IPS-11a (cell line): ENCODE measurements around the gene SRGAP2B.
"Not testable (repeated sequence)": the region's sequence is repeated elsewhere in the genome, so short reads cannot be mapped to it uniquely, and the experiment has no call there.

Source experiments
- H3K4me3 ChIP-seq: one replicate; pipeline ENCODE4 v1.5.1; 2013; ENCODE audit warnings: low read depth, low read length, control low read depth

Gene SRGAP2B

GRCh38 chr1:144998134-144998980 lies 96.8 kb downstream of the SRGAP2B start:
- H3K4me3 ChIP-seq, result not testable (repeated sequence)

DNA sequence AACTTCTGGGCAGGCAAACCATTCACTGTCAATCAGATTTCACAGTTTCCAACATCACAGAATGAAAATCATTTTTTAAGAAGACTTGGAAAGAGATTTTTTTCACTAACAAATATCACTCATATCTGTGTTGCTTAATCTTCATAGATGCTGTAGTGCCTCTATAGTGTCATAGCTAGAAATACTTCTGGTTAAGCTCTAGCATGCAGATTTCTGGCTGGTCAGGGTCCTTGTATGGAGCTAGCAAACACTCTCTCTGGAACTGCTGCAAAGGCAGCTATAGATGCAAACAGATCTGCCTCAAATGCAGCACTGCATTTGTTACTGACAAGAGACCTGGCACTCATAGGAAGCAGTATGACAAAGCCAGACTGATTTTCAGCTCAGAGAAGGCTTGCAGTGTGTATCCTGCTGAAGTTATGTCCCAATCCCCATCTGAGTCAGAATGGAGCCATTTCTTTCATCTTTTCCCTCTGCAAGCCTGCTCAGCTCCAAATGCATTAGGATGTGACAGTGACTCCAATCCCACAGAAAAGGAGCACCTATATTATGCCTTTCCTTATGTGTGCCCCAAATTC lies 99.2 kb downstream of the SRGAP2B start:
- H3K4me3 ChIP-seq, result not testable (repeated sequence)

DNA sequence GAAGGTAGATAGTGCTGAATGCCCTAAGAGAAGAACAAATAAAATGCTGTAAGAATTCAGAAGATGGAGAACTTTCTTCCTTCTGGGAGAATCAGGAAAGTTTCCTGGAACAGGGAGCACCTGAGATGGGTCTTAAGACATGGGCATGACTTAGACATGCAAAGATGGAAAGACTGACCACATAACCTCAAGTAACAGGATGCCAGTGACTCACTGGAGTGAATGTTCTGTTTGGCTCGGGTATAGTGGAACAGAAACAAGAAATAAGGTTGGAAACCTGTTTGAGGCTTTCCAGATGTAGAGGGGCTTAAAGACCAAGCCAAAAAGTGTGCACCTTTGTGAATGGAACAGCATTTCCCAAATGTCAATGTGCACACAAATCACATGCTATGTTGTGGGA lies 102.2 kb downstream of the SRGAP2B start:
- not testable (repeated sequence) for H3K4me3 ChIP-seq

DNA sequence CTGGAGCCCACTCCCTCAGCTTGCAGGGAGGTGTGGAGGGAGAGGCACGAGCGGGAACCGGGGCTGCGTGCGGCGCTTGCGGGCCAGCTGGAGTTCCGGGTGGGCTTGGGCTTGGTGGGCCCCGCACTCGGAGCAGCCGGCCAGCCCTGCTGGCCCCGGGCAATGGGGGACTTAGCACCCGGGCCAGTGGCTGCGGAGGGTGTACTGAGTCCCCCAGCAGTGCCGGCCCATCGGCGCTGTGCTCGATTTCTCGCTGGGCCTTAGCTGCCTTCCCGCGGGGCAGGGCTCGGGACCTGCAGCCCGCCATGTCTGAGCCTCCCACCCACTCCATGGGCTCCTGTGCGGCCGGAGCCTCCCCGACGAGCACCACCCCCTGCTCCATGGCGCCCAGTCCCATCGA lies 104.5 kb downstream of the SRGAP2B start:
- H3K4me3 ChIP-seq, result not testable (repeated sequence)

- not testable (repeated sequence) for H3K4me3 ChIP-seq
Measured at GRCh38 chr1:144987131-144987530, 108.0 kb downstream of the SRGAP2B start.

DNA sequence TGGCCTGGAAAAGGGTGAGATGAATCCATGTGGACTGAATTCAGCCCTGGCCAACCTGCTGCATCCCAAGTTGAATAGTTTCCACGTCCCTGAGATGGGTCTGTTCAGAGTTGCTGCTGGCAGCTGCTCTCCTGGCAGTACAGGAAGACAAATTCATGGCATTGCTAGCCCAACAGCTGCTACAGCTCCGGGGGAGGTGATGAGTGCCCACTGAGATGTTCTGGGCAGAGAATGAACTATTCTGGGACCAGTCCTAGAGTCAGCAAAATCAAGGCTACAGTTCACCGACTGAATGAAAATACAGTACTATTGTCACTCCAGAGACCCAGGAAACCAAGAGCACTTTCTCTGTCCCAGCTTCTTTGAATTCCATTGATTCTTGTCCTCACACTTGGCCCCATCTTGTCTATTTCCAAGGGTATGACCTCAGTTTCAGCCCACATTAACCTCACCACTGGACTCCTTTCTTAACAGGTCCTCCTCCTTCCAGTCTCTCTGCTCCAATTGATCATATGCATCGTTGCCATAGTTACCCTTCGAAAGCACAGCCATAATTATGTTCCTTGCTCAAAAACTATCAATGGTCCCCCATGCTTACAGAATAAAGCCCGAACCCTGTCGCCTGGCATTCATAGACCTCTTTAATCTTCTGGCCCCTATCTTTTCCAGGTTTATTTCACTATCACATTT lies 108.8 kb downstream of the SRGAP2B start:
- not testable (repeated sequence) for H3K4me3 ChIP-seq

GRCh38 chr1:144985550-144986170 lies 109.5 kb downstream of the SRGAP2B start:
- not testable (repeated sequence) for H3K4me3 ChIP-seq

- not testable (repeated sequence) for H3K4me3 ChIP-seq
Measured at GRCh38 chr1:144982802-144983525, 112.2 kb downstream of the SRGAP2B start.

GRCh38 chr1:144981157-144981556 lies 114.0 kb downstream of the SRGAP2B start:
- H3K4me3 ChIP-seq, result not testable (repeated sequence)

DNA sequence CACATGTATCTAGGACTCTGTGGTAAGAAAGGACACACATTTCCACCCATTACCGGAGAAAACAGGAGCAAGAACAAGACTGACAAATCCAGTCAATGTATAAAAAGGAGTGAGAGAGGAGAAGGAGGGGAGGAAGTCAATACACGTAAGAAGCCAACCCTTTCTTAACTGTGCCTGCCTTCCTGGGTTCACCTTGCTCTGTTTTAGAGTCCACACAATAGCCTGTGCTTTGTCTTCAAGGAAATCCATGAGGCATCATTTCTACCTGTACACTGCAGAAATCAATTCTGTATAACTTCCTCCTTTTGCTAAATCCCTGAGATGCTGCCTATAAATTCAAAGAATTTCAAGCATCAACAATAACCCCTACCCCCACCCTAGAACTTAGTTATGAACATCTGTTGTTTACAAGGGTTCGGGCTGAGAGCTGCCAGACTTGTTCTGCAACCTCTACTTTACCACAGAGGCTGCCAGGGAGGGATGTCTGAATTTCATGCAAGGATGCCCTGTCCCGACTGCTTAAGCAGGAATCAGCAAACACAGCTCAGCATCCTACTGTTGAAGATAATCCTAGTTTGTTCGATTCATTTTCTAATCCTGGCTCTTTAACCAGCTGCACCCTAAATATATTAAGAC lies 115.0 kb downstream of the SRGAP2B start:
- not testable (repeated sequence) for H3K4me3 ChIP-seq

DNA sequence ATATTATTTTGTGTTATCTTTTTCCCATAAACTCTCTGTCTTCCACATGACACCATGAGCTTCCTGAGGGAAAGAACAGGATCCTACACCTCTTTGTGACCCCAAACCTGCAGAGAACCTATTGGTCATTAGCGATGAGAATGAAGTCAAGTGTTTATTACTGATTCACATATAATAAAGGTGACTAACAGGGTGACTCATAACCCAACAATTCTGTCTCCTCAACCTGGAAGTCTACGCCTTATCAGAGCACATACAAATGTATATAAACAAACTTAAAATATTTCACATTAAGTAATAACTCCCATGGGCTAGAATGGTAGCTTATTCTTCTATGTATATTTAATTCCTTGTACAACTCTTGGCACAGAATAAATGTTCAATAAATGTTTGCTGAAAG lies 117.3 kb downstream of the SRGAP2B start:
- not testable (repeated sequence) for H3K4me3 ChIP-seq

DNA sequence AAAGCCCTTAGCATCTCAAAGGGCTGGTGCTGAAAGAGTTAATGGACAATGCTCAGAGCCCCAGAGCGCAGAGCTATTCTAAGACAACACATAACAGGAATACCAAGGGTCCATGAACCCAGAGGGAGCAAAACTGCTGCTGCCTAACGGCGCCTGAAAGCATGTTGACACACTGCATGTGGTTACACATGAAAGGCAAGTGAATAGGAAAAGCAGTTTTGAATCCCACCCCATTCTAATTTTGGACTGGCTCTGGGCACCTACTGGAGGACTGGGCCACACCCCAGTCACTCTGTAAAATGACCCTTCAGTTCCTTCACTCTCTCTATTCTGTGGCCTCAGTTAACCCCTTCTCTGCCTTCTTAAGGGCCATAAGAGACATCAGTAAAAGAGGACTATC lies 123.2 kb downstream of the SRGAP2B start:
- H3K4me3 ChIP-seq, result not testable (repeated sequence)

DNA sequence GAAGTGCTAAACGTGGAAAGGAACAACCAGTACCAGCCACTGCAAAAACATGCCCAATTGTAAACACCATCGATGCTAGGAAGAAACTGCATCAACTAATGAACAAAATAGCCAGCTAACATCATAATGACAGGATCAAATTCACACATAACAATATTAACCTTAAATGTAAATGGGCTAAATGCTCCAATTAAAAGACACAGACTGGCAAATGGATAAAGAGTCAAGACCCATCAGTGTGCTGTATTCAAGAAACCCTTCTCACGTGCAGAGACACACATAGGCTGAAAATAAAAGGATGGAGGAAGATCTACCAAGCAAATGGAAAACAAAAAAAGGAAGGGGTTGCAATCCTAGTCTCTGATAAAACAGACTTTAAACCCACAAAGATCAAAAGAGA lies 128.6 kb downstream of the SRGAP2B start:
- H3K4me3 ChIP-seq, result not testable (repeated sequence)

DNA sequence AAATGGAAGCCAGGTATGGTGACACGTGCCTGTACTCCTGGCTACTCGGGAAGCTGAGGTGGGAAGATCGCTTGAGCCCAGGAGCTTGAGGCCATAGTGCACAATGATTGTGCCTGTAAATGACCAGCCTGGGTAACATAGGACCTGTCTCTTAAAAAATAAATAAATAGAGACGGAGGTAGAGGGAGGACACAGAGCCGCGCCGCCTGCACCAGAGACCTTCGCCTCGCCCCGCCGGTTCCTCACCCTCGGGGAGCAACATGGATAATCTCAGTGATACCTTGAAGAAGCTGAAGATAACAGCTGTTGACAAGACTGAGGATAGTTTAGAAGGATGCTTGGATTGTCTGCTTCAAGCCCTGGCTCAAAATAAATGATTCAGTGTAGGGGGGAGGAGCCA lies 130.4 kb downstream of the SRGAP2B start:
- H3K4me3 ChIP-seq, result not testable (repeated sequence)

DNA sequence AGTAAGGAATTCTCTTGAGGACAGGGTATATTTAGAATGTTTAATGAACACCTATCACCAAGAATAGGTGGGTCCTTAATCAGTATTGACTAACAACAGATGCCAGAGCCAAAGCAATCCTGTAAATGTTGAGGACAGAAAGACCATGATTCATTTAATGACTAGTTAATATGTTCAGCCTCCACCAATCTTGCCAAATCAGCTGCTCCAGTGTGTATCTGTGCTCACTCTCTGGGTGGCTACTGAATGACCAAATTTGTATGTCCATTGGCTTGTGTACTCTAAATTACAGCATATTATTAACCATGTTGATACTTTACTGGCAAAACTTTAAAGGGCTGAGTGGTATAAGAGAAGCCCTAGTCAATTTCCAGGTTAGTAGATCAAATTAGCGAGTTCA lies 130.9 kb downstream of the SRGAP2B start:
- H3K4me3 ChIP-seq, result not testable (repeated sequence)

DNA sequence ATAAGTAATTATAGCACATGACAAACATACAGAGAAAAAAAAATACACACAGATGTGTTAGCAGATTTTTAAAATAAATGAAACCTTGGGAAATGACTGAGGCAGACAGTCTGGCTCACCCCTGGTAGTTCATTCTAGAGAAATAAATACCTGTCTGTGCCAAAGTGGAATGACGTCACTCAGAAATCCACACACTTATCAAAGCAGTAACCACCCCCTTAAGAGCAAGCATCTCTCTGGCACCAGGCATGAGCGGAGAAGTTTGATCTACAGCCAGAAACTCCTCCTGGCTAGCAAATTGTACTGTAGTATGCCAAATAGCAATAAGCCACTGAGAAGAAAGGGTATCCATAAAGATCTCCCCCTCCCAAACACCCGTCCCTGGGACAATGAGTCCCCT lies 131.6 kb downstream of the SRGAP2B start:
- not testable (repeated sequence) for H3K4me3 ChIP-seq

- H3K4me3 ChIP-seq, result not testable (repeated sequence)
Measured at GRCh38 chr1:144961604-144962583, 133.2 kb downstream of the SRGAP2B start.

DNA sequence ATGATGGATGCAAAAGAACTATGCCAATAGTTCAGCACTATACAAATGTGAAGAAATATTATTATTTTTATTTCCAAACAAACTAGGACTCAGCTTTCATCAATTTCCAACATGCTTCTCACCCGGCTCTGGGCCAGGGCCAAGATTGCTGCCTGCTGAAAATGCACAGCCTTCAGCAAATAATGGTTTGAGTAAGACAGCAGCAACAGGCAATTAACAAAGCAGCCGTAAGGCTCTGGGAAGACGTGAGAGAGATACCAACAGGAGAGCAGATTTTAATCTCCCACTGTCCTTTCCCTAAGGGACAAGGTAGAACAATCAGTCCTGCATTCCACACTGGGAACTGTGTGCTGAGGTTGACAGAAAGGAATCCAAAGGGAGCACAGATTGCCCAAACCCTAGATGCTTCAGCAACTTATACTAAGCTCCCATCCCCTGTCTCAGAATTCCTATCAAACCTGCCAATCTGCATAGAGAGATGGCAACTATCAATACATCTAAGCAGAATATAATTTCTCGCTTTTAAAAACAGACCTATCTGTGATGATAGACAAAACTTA lies 134.1 kb downstream of the SRGAP2B start:
- H3K4me3 ChIP-seq, result not testable (repeated sequence)

DNA sequence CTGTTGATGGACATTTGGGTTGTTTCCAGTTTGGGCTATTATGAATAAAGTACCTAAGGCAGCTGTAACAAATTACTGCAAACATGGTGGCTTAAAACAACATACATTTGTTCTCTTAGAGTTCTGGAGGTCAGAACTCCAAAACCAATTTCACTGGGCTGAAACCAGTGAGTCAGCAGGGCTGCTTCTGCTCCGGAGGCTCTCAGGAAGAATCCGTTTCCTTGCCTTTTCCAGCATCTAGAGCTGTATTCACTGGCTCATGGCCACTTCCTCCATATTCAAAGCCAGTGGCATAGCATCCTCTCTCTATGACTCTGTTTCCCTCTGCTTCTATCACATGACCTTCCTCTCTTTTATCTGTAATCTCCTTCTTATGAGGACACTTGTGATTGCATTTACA lies 146.7 kb downstream of the SRGAP2B start:
- H3K4me3 ChIP-seq, result not testable (repeated sequence)
